ENCODE data around the gene PACSIN3. TPM values are rescaled to one million over a fixed set of nuclear protein-coding genes. Genes with fewer than 3 reads are reported as not detected.

Gene PACSIN3
- total RNA-seq, 4 donors from 2014 or later = 55.9 to 95.7 (median 65.0) TPM

DNA sequence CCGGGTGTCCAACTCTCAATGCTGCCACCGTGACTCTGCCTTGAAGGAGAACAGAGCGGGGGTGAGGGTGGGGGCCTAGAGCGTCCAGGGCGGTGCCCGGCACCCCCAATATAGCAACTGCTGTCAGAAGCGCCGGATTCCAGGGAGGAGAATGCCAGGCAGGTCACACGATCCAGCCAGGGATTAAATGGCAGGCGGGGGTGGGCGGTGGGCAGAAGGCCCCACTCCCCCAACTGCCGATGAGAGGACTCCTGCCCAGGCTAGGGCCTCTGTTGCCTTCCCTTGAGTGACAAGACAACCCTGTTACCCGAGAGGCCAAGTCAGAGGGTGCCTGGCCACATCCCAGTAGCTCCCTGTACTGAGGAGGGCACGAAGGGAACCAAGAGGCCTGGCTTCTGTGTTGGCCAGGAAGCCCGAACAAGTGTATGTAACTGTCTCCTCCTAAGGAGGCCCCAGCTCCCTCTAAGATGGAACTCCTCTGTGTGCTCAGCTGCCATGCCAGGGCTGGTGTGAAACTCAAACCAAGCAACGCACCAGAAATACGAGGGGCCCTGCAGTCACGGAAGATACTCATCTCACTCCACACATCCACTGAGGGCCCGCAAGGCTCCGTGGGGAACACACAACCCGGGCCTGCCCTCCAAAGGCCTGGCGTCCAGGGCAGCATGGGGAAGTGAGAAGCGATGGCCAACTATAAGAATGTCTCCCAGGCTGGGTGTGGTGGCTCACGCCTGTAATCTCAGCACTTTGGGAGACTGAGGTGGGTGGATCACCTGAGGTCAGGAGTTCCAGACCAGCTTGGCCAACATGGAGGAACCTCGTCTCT, 3.0 kb downstream of the PACSIN3 start:
- no peak for DNase-seq
- intact Hi-C loops (cut with DNase I) = loop anchor here (5.0 kb wide), 2 partner anchors 34 to 84 kb away; no protein-coding TSS in a partner anchor
- peaks cover 0 to 17% (median 0%) of the 10 kb centered on the region in 4 donors for H3K27me3 ChIP-seq
- no peaks in the 10 kb centered on the region for H3K9me3 ChIP-seq
- peaks cover 27 to 63% (median 30%) of the 10 kb centered on the region in 3 donors for H3K4me1 ChIP-seq
- peaks cover 0 to 54% (median 8%) of the 10 kb centered on the region in 3 donors for H3K36me3 ChIP-seq
- TF ChIP-seq POLR2A (IDR thresholded peaks at IDR 0.05) = no peak
- TF ChIP-seq, protein P1, sequence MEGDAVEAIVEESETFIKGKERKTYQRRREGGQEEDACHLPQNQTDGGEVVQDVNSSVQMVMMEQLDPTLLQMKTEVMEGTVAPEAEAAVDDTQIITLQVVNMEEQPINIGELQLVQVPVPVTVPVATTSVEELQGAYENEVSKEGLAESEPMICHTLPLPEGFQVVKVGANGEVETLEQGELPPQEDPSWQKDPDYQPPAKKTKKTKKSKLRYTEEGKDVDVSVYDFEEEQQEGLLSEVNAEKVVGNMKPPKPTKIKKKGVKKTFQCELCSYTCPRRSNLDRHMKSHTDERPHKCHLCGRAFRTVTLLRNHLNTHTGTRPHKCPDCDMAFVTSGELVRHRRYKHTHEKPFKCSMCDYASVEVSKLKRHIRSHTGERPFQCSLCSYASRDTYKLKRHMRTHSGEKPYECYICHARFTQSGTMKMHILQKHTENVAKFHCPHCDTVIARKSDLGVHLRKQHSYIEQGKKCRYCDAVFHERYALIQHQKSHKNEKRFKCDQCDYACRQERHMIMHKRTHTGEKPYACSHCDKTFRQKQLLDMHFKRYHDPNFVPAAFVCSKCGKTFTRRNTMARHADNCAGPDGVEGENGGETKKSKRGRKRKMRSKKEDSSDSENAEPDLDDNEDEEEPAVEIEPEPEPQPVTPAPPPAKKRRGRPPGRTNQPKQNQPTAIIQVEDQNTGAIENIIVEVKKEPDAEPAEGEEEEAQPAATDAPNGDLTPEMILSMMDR (IDR thresholded peaks at IDR 0.05) = no peak
- 77 to 80% methylated on average over 3 to 6 of the region's 25 CpGs for WGBS, 2 donors
- H3K4me3 ChIP-seq = no peak overlapping the region
- peak overlapping the region in 3 of 4 donors; percentile 24 to 98 (median 42) for H3K27ac ChIP-seq

DNA sequence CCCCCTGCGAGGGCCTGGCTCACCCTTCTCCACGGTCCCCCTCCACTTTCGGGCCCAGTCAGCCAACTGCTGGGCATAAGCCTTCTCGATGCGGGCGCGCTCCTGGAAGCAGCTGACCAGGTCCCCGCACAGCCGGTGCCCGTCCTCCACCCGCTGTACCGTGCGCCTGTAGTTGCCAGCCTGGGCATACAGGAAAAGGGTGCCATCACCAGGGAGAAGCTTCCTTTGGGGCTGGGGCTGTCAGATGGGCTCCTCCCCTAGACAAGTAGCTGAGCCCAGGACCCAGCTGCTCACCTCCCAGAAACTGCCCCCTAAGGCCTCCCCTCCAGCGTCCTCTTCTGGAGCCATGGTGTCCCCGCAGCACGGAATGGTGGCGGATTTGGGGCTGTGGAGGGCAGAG, 3.9 kb downstream of the PACSIN3 start:
- H3K4me3 ChIP-seq = no peak overlapping the region
- peaks cover 30 to 63% (median 34%) of the 10 kb centered on the region in 3 donors for H3K4me1 ChIP-seq
- intact Hi-C loops (cut with DNase I) = loop anchor here (5.0 kb wide), 2 partner anchors 35 to 85 kb away; no protein-coding TSS in a partner anchor
- peaks cover 0 to 60% (median 8%) of the 10 kb centered on the region in 3 donors for H3K36me3 ChIP-seq
- DNase-seq = no peak
- no peaks in the 10 kb centered on the region for H3K9me3 ChIP-seq
- H3K27ac ChIP-seq = peak overlapping the region in 1 of 4 donors; percentile 24
- TF ChIP-seq POLR2A (IDR thresholded peaks at IDR 0.05) = no peak
- TF ChIP-seq, protein P1 (IDR thresholded peaks at IDR 0.05) = no peak
- H3K27me3 ChIP-seq = peaks cover 0 to 15% (median 0%) of the 10 kb centered on the region in 4 donors
- 97% methylated on average over 4 of the region's 17 CpGs; no CpG with 5 or more reads in 1 of the 2 donors for WGBS, 2 donors

GRCh38 chr11:47181271-47181670, 5.0 kb downstream of the PACSIN3 start:
- TF ChIP-seq, protein P1 (IDR thresholded peaks at IDR 0.05) = no peak
- no peak for TF ChIP-seq POLR2A (IDR thresholded peaks at IDR 0.05)
- Histone ChIP-seq H3K9me3 (no peaks in the 10 kb centered on the region), H3K36me3 (peaks cover 0 to 60% (median 8%) of the 10 kb centered on the region in 3 donors), H3K4me3 (no peak overlapping the region), H3K27me3 (peaks cover 0 to 12% (median 0%) of the 10 kb centered on the region in 4 donors), H3K4me1 (peaks cover 22 to 56% (median 26%) of the 10 kb centered on the region in 3 donors), H3K27ac (no peak overlapping the region)
- 68 to 92% methylated on average over 4 to 6 of the region's 6 CpGs for whole genome bisulfite sequencing, 2 donors
- DNase-seq = no peak
- intact Hi-C loops (cut with DNase I) = loop anchor here (5.0 kb wide), 2 partner anchors 36 to 86 kb away; no protein-coding TSS in a partner anchor

GRCh38 chr11:47180006-47180787, 6.0 kb downstream of the PACSIN3 start:
- 87 to 94% methylated on average over 16 to 26 of the region's 35 CpGs for WGBS, 2 donors
- no peak overlapping the region for H3K4me3 ChIP-seq
- TF ChIP-seq, protein P1 (IDR thresholded peaks at IDR 0.05) = no peak
- TF ChIP-seq POLR2A (IDR thresholded peaks at IDR 0.05) = no peak
- H3K36me3 ChIP-seq = peaks cover 0 to 65% (median 8%) of the 10 kb centered on the region in 3 donors
- peaks cover 0 to 8% (median 0%) of the 10 kb centered on the region in 4 donors for H3K27me3 ChIP-seq
- H3K27ac ChIP-seq = no peak overlapping the region
- H3K9me3 ChIP-seq = no peaks in the 10 kb centered on the region
- H3K4me1 ChIP-seq = peaks cover 26 to 56% (median 27%) of the 10 kb centered on the region in 3 donors
- no peak for DNase-seq
- intact Hi-C loops (cut with DNase I) = loop anchor here (5.0 kb wide), 2 partner anchors 37 to 87 kb away; no protein-coding TSS in a partner anchor
